Measurements from ENCODE around the gene PRXL2B.
"Not testable (repeated sequence)": the region's sequence is repeated elsewhere in the genome, so short reads cannot be mapped to it uniquely, and the experiment has no call there.

PRXL2B gene

GRCh38 chr1:2564006-2564814 is 22.4 kb upstream of the PRXL2B start:
- no peak for DNase-seq (ENCODE audit: low read depth)

GRCh38 chr1:2564815-2565374 is 21.7 kb upstream of the PRXL2B start:
- DNase-seq (ENCODE audit: low read depth): no peak

- no peak for DNase-seq (ENCODE audit: low read depth)
Measured at GRCh38 chr1:2566101-2567045, 20.2 kb upstream of the PRXL2B start.

GRCh38 chr1:2567083-2567679 is 19.4 kb upstream of the PRXL2B start:
- no peak for DNase-seq (ENCODE audit: low read depth)

GRCh38 chr1:2568187-2568816 is 18.3 kb upstream of the PRXL2B start:
- not testable (repeated sequence) for DNase-seq (ENCODE audit: low read depth)

GRCh38 chr1:2569060-2569459 is 17.5 kb upstream of the PRXL2B start:
- DNase-seq (ENCODE audit: low read depth): no peak

- not testable (repeated sequence) for DNase-seq (ENCODE audit: low read depth)
Measured at GRCh38 chr1:2569703-2570102, 16.9 kb upstream of the PRXL2B start.

- no peak for DNase-seq (ENCODE audit: low read depth)
Measured at GRCh38 chr1:2570332-2570731, 16.2 kb upstream of the PRXL2B start.

GRCh38 chr1:2571348-2571747 is 15.2 kb upstream of the PRXL2B start:
- DNase-seq (ENCODE audit: low read depth): no peak

GRCh38 chr1:2573250-2573920 is 13.2 kb upstream of the PRXL2B start:
- DNase-seq (ENCODE audit: low read depth): no peak

GRCh38 chr1:2574350-2574749 is 12.2 kb upstream of the PRXL2B start:
- DNase-seq (ENCODE audit: low read depth): no peak

GRCh38 chr1:2575801-2576663 is 10.5 kb upstream of the PRXL2B start:
- DNase-seq (ENCODE audit: low read depth): no peak

GRCh38 chr1:2577565-2578075 is 9.0 kb upstream of the PRXL2B start:
- DNase-seq (ENCODE audit: low read depth): not testable (repeated sequence)

- DNase-seq (ENCODE audit: low read depth): no peak
Measured at GRCh38 chr1:2578758-2579118, 7.8 kb upstream of the PRXL2B start.

GRCh38 chr1:2580691-2581090 is 5.9 kb upstream of the PRXL2B start:
- DNase-seq (ENCODE audit: low read depth): no peak

GRCh38 chr1:2582391-2582790 is 4.2 kb upstream of the PRXL2B start:
- DNase-seq (ENCODE audit: low read depth): no peak

GRCh38 chr1:2583331-2583791 is 3.2 kb upstream of the PRXL2B start:
- DNase-seq (ENCODE audit: low read depth): no peak

GRCh38 chr1:2583871-2584351 is 2.7 kb upstream of the PRXL2B start:
- no peak for DNase-seq (ENCODE audit: low read depth)

- no peak for DNase-seq (ENCODE audit: low read depth)
Measured at GRCh38 chr1:2584686-2585317, 1.8 kb upstream of the PRXL2B start.
